Spleen (tissue), 11 donors: ENCODE data around the gene GSTM5. TPM values are rescaled to one million over a fixed set of nuclear protein-coding genes. Genes with fewer than 3 reads are reported as not detected.

Source experiments
- DNase-seq: peaks from one replicate; pipeline ENCODE4 v3.0.0-alpha.2; 2020
- H3K27ac ChIP-seq, 8 donors: fragments of 200-600 bp; sonication (generic) in 7 of 8; 1 replicate in 4 of 8; 2 replicates in 4 of 8; pipeline versions ENCODE4 v1.5.0 to v1.8.0; 2016 to 2021; ENCODE audit warnings: inconsistent platforms in 4 of 8, mild to moderate bottlenecking in 4 of 8, moderate library complexity in 1 of 8
- H3K27me3 ChIP-seq, 7 donors: fragments of 200-600 bp; sonication (generic) in 6 of 7; replicated peaks in 1 of 7; 1 replicate in 4 of 7; 2 replicates in 3 of 7; pipeline versions ENCODE4 v1.5.0 to v1.8.0; 2016 to 2021; ENCODE audit warnings: inconsistent platforms in 3 of 7, mild to moderate bottlenecking in 1 of 7
- H3K36me3 ChIP-seq, 6 donors: fragments of 200-600 bp; sonication (generic) in 5 of 6; 1 replicate in 4 of 6; 2 replicates in 2 of 6; pipeline versions ENCODE4 v1.5.0 to v1.8.0; 2016 to 2021; ENCODE audit warnings: inconsistent platforms in 2 of 6
- H3K4me1 ChIP-seq, 6 donors: fragments of 200-600 bp; sonication (generic) in 5 of 6; 1 replicate in 3 of 6; 2 replicates in 3 of 6; pipeline versions ENCODE4 v1.5.0 to v1.8.0; 2016 to 2021; ENCODE audit warnings: inconsistent platforms in 3 of 6
- H3K4me3 ChIP-seq, 8 donors: fragments of 200-600 bp; sonication (generic) in 7 of 8; 1 replicate in 4 of 8; 2 replicates in 4 of 8; pipeline versions ENCODE4 v1.5.0 to v1.8.0; 2016 to 2021; ENCODE audit warnings: inconsistent platforms in 4 of 8, mild to moderate bottlenecking in 4 of 8, moderate library complexity in 2 of 8
- H3K9me3 ChIP-seq, 8 donors: fragments of 200-600 bp; sonication (generic) in 7 of 8; 1 replicate in 4 of 8; 2 replicates in 4 of 8; pipeline versions ENCODE4 v1.5.0 to v1.8.0; 2016 to 2021; ENCODE audit warnings: inconsistent platforms in 4 of 8
- CTCF ChIP-seq, 11 experiments: fragments of 200-600 bp in 7 of 11; fragments of 450-650 bp in 4 of 11; sonication (generic) in 4 of 11; IDR thresholded peaks in 8 of 11; conservative IDR thresholded peaks in 3 of 11; 1 replicate in 7 of 11; 2 replicates in 4 of 11; pipeline versions ENCODE4 v1.4.0 to v1.8.0; 2016 to 2021; ENCODE audit warnings: antibody characterized with exemption in 11 of 11, inconsistent platforms in 4 of 11, mild to moderate bottlenecking in 1 of 11
- POLR2A ChIP-seq, 3 donors: fragments of 450-650 bp; IDR thresholded peaks; one replicate each; pipeline ENCODE4 v1.5.1; 2017; ENCODE audit warnings: antibody characterized with exemption in 3 of 3, mild to moderate bottlenecking in 1 of 3
- POLR2AphosphoS5 ChIP-seq, 3 donors: sonication (generic); formaldehyde crosslinking; IDR thresholded peaks; one replicate each; pipeline ENCODE4 v1.5.1; 2017; ENCODE audit warnings: antibody characterized with exemption in 3 of 3
- WGBS, 5 donors: extraction: QIAGEN DNeasy Blood & Tissue Kit in 3 of 5; methylation state at CpG; one replicate each; pipeline versions ENCODE4 v1.1.5 to v1.1.7; 2013 to 2018; 5-methylcytosine and 5-hydroxymethylcytosine counted together
- intact Hi-C: fragments of 100-400 bp; cut with DNase I; formaldehyde crosslinking; loops from one replicate; pipeline ENCODE4 v1.15.0; 2023; ENCODE audit warnings: low total_unique reads
- polyA plus RNA-seq, 3 donors: library from polyadenylated mRNA; stranded (reverse); fragments of 200-250 nt; gene quantifications; one replicate each; pipeline ENCODE4 v1.2.1, GENCODE V29; 2013
- total RNA-seq, 7 donors: library from RNA; depleted of rRNA in 3 of 7; stranded (reverse); fragments of >200 nt in 3 of 7; fragmentation: NEBNext Ultra II Directional in 4 of 7; extraction: Animal tissue kit (Norgen Biotek cat#: 25700) in 4 of 7; gene quantifications; one replicate each; pipeline versions ENCODE4 v1.1.0 to v1.2.1, GENCODE V29; 2016 to 2021
- donor health status: healthy with polysubstance abuse.
- donor health status: DM: no; HTN: no; CAD: no; lungs with moderate emphysema.
- donor health status: DM: no; HTN: no; CAD: no.
- donor health status: Bipolar disorder and iron deficiency.
- donor health status: healthy.
- donor health status: DM: no; HTN: no; CAD: no.
- donor health status: DM: yes; HTN: yes; CAD: no.

The GSTM5 gene
- total and polyA plus RNA-seq, 10 donors = 1.4 to 13.1 (median 3.5) TPM

- Histone ChIP-seq H3K4me3 (no peak overlapping the region), H3K4me1 (no peaks in the 10 kb centered on the region), H3K27me3 (peaks cover 0 to 10% (median 0%) of the 10 kb centered on the region in 7 donors), H3K27ac (no peak overlapping the region), H3K36me3 (no peaks in the 10 kb centered on the region), H3K9me3 (no peaks in the 10 kb centered on the region)
- no peak for DNase-seq
- TF ChIP-seq CTCF (IDR thresholded peaks at IDR 0.05 in 8 of 11, conservative IDR thresholded peaks at IDR 0.05 in 3 of 11) (no peak), POLR2AphosphoS5 (IDR thresholded peaks at IDR 0.05) (no peak), POLR2A (IDR thresholded peaks at IDR 0.05) (no peak)
- 64 to 90% (median 69%) methylated on average over 3 of the region's 3 CpGs for WGBS, 5 donors
- intact Hi-C loops = no loop called here
These were observed 4.6 kb downstream of the GSTM5 start for GRCh38 chr1:109716570-109717090.

GRCh38 chr1:109717729-109718128 lies 5.7 kb downstream of the GSTM5 start:
- H3K4me1 ChIP-seq = no peaks in the 10 kb centered on the region
- WGBS, 5 donors = 84 to 96% (median 87%) methylated on average over 5 of the region's 5 CpGs
- no peaks in the 10 kb centered on the region for H3K36me3 ChIP-seq
- intact Hi-C loops = no loop called here
- DNase-seq = no peak
- no peak for TF ChIP-seq CTCF (IDR thresholded peaks at IDR 0.05 in 8 of 11, conservative IDR thresholded peaks at IDR 0.05 in 3 of 11)
- no peaks in the 10 kb centered on the region for H3K9me3 ChIP-seq
- no peak overlapping the region for H3K4me3 ChIP-seq
- no peak overlapping the region for H3K27ac ChIP-seq
- peaks cover 0 to under 1% (median 0%) of the 10 kb centered on the region in 7 donors for H3K27me3 ChIP-seq

- Histone ChIP-seq H3K9me3 (no peaks in the 10 kb centered on the region), H3K27me3 (no peaks in the 10 kb centered on the region), H3K36me3 (no peaks in the 10 kb centered on the region), H3K4me3 (no peak overlapping the region), H3K4me1 (no peaks in the 10 kb centered on the region), H3K27ac (no peak overlapping the region)
- WGBS, 5 donors = 85 to 96% (median 91%) methylated on average over 2 of the region's 2 CpGs
- intact Hi-C loops = no loop called here
- no peak for TF ChIP-seq POLR2A (IDR thresholded peaks at IDR 0.05)
- DNase-seq = no peak
These were observed 6.4 kb downstream of the GSTM5 start for GRCh38 chr1:109718495-109718894.

- no peaks in the 10 kb centered on the region for H3K36me3 ChIP-seq
- WGBS, 5 donors = 61 to 75% (median 69%) methylated on average over 5 of the region's 5 CpGs
- H3K27ac ChIP-seq = no peak overlapping the region
- intact Hi-C loops = no loop called here
- no peak for DNase-seq
- H3K4me3 ChIP-seq = no peak overlapping the region
- H3K27me3 ChIP-seq = no peaks in the 10 kb centered on the region
- TF ChIP-seq POLR2AphosphoS5 (IDR thresholded peaks at IDR 0.05) = no peak
- no peak for TF ChIP-seq POLR2A (IDR thresholded peaks at IDR 0.05)
- no peak for TF ChIP-seq CTCF (IDR thresholded peaks at IDR 0.05 in 8 of 11, conservative IDR thresholded peaks at IDR 0.05 in 3 of 11)
- no peaks in the 10 kb centered on the region for H3K9me3 ChIP-seq
- no peaks in the 10 kb centered on the region for H3K4me1 ChIP-seq
These were observed 7.3 kb downstream of the GSTM5 start for GRCh38 chr1:109719337-109719837.

GRCh38 chr1:109721042-109721441 lies 9.0 kb downstream of the GSTM5 start:
- 57 to 86% (median 71%) methylated on average over 5 of the region's 5 CpGs for WGBS, 5 donors
- H3K4me1 ChIP-seq = no peaks in the 10 kb centered on the region

More at GRCh38 chr1:109721042-109721441, 9.0 kb downstream of the GSTM5 start:
- Histone ChIP-seq H3K4me3 (no peak overlapping the region), H3K36me3 (no peaks in the 10 kb centered on the region), H3K27me3 (no peaks in the 10 kb centered on the region), H3K9me3 (no peaks in the 10 kb centered on the region), H3K27ac (no peak overlapping the region)
- intact Hi-C loops = no loop called here
- no peak for TF ChIP-seq CTCF (IDR thresholded peaks at IDR 0.05 in 8 of 11, conservative IDR thresholded peaks at IDR 0.05 in 3 of 11)
- no peak for TF ChIP-seq POLR2A (IDR thresholded peaks at IDR 0.05)
- TF ChIP-seq POLR2AphosphoS5 (IDR thresholded peaks at IDR 0.05) = no peak
- no peak for DNase-seq
